Activated B cell treated with CpG ODN at 0.5 μM for 24 hours (primary cell): ENCODE results near the gene RAD51B. TPM values are rescaled to one million over a fixed set of nuclear protein-coding genes. Genes with fewer than 3 reads are reported as not detected.

Experiments used
- ATAC-seq: fragments of 200-7000 bp; cut with Tn5 transposase; one replicate; pipeline ENCODE4 v1.10.0; 2021; ENCODE audit warnings: low read depth, mild to moderate bottlenecking, moderate library complexity
- CTCF ChIA-PET: fragments of 350-600 bp; sonication (Branson Sonifier 250); formaldehyde crosslinking; loops from one replicate; lab custom pipeline; 2021; ENCODE audit warnings: antibody characterized with exemption; lab: Charles Lee
- POLR2A ChIA-PET: fragments of 350-600 bp; sonication (Branson Sonifier 250); formaldehyde crosslinking; loops from one replicate; lab custom pipeline; 2021; ENCODE audit warnings: antibody characterized with exemption; lab: Charles Lee
- DNase-seq: peaks from one replicate; pipeline ENCODE4 v3.0.0; 2022
- H3K27ac Mint-ChIP-seq: one replicate; pipeline ENCODE4 v1.8.0; 2020; ENCODE audit warnings: mixed read lengths
- H3K27me3 Mint-ChIP-seq: one replicate; pipeline ENCODE4 v1.8.0; 2021; ENCODE audit warnings: mixed read lengths
- H3K36me3 Mint-ChIP-seq: one replicate; pipeline ENCODE4 v1.8.0; 2021; ENCODE audit warnings: low read depth, mixed read lengths
- H3K4me1 Mint-ChIP-seq: one replicate; pipeline ENCODE4 v1.8.0; 2021; ENCODE audit warnings: mixed read lengths
- H3K4me3 Mint-ChIP-seq: one replicate; pipeline ENCODE4 v1.8.0; 2020; ENCODE audit warnings: mild to moderate bottlenecking, mixed read lengths
- H3K9me3 Mint-ChIP-seq: one replicate; pipeline ENCODE4 v1.8.0; 2020; ENCODE audit warnings: mixed read lengths
- intact Hi-C: fragments of 100-400 bp; cut with micrococcal nuclease; formaldehyde crosslinking; loops from one replicate; pipeline ENCODE4 v1.15.1; 2024
- total RNA-seq: library from RNA; stranded (reverse); gene quantifications from 2 replicates; pipeline ENCODE4 v1.2.3, GENCODE V29; 2022
- TF ChIP-seq, protein P1 (sequence below): fragments of 200-600 bp; IDR thresholded peaks from one replicate; pipeline ENCODE4 v1.8.0; 2022; ENCODE audit warnings: antibody characterized with exemption, mild to moderate bottlenecking

The RAD51B gene
- total RNA-seq, 1 donor from 2014 or later: 53.9 TPM

GRCh38 chr14:67928375-67928774 lies 108.8 kb downstream of the RAD51B start:
- no peak overlapping the region for H3K4me3 Mint-ChIP-seq
- CTCF ChIA-PET: no interaction called here

DNA sequence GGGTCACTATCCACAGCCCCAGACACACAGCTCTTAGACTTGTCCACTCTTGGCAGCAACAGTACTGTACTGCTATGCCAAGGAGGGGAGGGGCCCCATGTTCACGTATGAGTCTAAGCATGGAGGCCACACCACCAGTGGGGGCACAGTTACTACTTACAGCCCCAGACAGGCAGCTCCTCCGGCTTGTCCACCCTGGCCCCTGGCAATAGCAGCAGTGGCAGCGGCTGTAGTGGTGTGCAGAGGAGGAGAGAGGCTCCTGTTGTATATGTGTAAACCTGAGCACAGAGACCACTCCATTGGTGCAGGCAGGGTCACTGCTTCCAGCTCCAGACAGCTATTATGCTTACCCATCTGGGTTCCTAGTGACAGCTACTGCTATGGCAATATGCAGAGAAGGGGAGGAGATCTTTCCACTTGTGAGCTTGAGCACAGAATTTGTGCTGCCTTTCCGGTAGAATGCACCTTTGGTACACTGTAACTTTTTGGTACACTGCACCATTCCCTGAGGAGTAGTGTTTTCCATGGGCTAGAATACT lies 113.2 kb downstream of the RAD51B start:
- intact Hi-C loops: loop anchor here (5.0 kb wide), 1 partner anchor 1160 kb away; no protein-coding TSS in a partner anchor
- H3K27me3 Mint-ChIP-seq: no peaks in the 10 kb centered on the region
- H3K36me3 Mint-ChIP-seq: peaks cover 8% of the 10 kb centered on the region
- H3K4me1 Mint-ChIP-seq: peaks cover 4% of the 10 kb centered on the region
- no peak for ATAC-seq
- no peak for DNase-seq
- TF ChIP-seq, protein P1, sequence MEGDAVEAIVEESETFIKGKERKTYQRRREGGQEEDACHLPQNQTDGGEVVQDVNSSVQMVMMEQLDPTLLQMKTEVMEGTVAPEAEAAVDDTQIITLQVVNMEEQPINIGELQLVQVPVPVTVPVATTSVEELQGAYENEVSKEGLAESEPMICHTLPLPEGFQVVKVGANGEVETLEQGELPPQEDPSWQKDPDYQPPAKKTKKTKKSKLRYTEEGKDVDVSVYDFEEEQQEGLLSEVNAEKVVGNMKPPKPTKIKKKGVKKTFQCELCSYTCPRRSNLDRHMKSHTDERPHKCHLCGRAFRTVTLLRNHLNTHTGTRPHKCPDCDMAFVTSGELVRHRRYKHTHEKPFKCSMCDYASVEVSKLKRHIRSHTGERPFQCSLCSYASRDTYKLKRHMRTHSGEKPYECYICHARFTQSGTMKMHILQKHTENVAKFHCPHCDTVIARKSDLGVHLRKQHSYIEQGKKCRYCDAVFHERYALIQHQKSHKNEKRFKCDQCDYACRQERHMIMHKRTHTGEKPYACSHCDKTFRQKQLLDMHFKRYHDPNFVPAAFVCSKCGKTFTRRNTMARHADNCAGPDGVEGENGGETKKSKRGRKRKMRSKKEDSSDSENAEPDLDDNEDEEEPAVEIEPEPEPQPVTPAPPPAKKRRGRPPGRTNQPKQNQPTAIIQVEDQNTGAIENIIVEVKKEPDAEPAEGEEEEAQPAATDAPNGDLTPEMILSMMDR: no peak
- no peak overlapping the region for H3K4me3 Mint-ChIP-seq
- H3K27ac Mint-ChIP-seq: no peak overlapping the region
- ChIA-PET CTCF (interaction anchor here (1.0 to 3.7 kb wide), 9 partner anchors 9 to 1174 kb away, joined by 3 to 22 read pairs (median 8); no protein-coding TSS in a partner anchor), POLR2A (interaction anchor here (1.2 to 1.9 kb wide), 2 partner anchors 350 to 884 kb away, joined by 3 to 8 read pairs; no protein-coding TSS in a partner anchor)
- peaks cover 23% of the 10 kb centered on the region for H3K9me3 Mint-ChIP-seq

More at GRCh38 chr14:67928375-67928774, 108.8 kb downstream of the RAD51B start:
- Mint-ChIP-seq H3K36me3 (peaks cover 18% of the 10 kb centered on the region), H3K27ac (no peak overlapping the region), H3K4me1 (no peaks in the 10 kb centered on the region), H3K27me3 (no peaks in the 10 kb centered on the region), H3K9me3 (peaks cover 30% of the 10 kb centered on the region)
- no peak for ATAC-seq
- POLR2A ChIA-PET: interaction anchor here (0.6 kb wide), 1 partner anchor 10 kb away, joined by 3 read pairs; no protein-coding TSS in a partner anchor
- TF ChIP-seq, protein P1: no peak
- no peak for DNase-seq
- intact Hi-C loops: no loop called here

DNA sequence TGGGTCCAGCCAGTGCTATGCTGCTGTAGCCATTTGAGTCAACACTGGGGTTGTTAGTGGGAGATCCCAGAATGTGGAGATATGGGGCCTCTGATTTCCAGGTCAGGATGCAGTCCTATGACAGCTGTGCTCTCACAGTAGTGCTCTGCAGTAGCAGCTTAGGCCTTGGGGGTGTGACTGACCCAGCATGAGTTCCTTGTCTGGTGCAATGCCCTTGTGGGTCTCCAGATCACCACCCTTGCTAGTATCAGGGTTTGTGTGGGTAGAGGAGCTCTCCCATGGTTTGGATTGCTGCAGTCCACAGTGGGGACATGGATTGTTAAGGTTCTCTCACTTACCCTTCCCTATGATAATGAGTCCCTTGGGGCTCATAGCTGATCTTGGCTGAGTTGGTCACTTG lies 113.7 kb downstream of the RAD51B start:
- ATAC-seq (no peak), DNase-seq (no peak)
- Mint-ChIP-seq H3K4me3 (no peak overlapping the region), H3K9me3 (peaks cover 18% of the 10 kb centered on the region), H3K27ac (no peak overlapping the region), H3K27me3 (no peaks in the 10 kb centered on the region), H3K4me1 (peaks cover 4% of the 10 kb centered on the region), H3K36me3 (peaks cover 8% of the 10 kb centered on the region)
- intact Hi-C loops: loop anchor here (5.0 kb wide), 1 partner anchor 1159 kb away; no protein-coding TSS in a partner anchor
- TF ChIP-seq, protein P1: no peak
- ChIA-PET POLR2A (interaction anchor here (1.2 to 1.9 kb wide), 2 partner anchors 350 to 884 kb away, joined by 3 to 8 read pairs; no protein-coding TSS in a partner anchor), CTCF (interaction anchor here (0.6 to 3.7 kb wide), 20 partner anchors 9 to 1196 kb away, joined by 3 to 22 read pairs (median 4); no protein-coding TSS in a partner anchor)

DNA sequence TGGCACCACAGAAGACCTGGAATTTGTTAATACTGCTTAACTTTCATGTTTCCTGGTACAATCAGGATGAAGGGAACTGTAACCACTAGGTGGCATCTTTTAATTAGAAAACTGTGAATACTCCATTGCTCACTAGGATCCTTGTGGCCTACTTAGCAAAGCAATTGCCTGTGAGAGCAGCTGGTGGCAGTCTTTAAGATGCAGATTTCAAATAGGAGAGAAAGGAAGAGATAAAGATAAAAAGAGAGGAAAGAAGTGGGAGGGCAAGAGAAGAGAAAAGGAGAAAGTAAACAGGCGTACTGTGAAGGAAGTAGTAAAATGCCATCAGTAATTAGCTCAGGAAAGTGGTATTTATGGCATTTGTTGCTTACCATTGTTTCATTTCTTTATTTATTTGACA lies 114.5 kb downstream of the RAD51B start:
- POLR2A ChIA-PET: interaction anchor here (0.9 to 1.9 kb wide), 3 partner anchors 342 to 910 kb away, joined by 3 to 8 read pairs (median 3); no protein-coding TSS in a partner anchor
- Mint-ChIP-seq H3K27ac (no peak overlapping the region), H3K4me3 (no peak overlapping the region), H3K9me3 (peaks cover 12% of the 10 kb centered on the region), H3K4me1 (peaks cover 4% of the 10 kb centered on the region), H3K36me3 (peaks cover 5% of the 10 kb centered on the region), H3K27me3 (no peaks in the 10 kb centered on the region)
- DNase-seq: no peak
- CTCF ChIA-PET: interaction anchor here (0.6 to 3.7 kb wide), 28 partner anchors 8 to 1195 kb away, joined by 3 to 22 read pairs (median 4); no protein-coding TSS in a partner anchor
- TF ChIP-seq, protein P1: no peak
- intact Hi-C loops: loop anchor here (1.0 to 5.0 kb wide), 4 partner anchors 883 to 1173 kb away; no protein-coding TSS in a partner anchor
- ATAC-seq: peak; percentile 77

GRCh38 chr14:67934862-67935261 lies 115.3 kb downstream of the RAD51B start:
- intact Hi-C loops: loop anchor here (1.0 to 5.0 kb wide), 4 partner anchors 882 to 1172 kb away; no protein-coding TSS in a partner anchor
- CTCF ChIA-PET: interaction anchor here (0.8 to 3.7 kb wide), 16 partner anchors 10 to 1174 kb away, joined by 3 to 22 read pairs (median 6); no protein-coding TSS in a partner anchor
- POLR2A ChIA-PET: interaction anchor here (0.9 to 1.2 kb wide), 2 partner anchors 341 to 909 kb away, joined by 3 read pairs; no protein-coding TSS in a partner anchor
- TF ChIP-seq, protein P1: no peak
- DNase-seq: no peak
- peaks cover 9% of the 10 kb centered on the region for H3K4me1 Mint-ChIP-seq
- no peak overlapping the region for H3K27ac Mint-ChIP-seq
- no peak for ATAC-seq
- H3K9me3 Mint-ChIP-seq: peaks cover 9% of the 10 kb centered on the region
- H3K4me3 Mint-ChIP-seq: no peak overlapping the region
- H3K27me3 Mint-ChIP-seq: no peaks in the 10 kb centered on the region
- H3K36me3 Mint-ChIP-seq: no peaks in the 10 kb centered on the region
